Eye (tissue), 1 donor: ENCODE data around the gene ASIC3.

ENCODE experiments used
- DNase-seq: peaks from one replicate; pipeline ENCODE4 v3.0.0-alpha.2; 2015

ASIC3 gene

DNA sequence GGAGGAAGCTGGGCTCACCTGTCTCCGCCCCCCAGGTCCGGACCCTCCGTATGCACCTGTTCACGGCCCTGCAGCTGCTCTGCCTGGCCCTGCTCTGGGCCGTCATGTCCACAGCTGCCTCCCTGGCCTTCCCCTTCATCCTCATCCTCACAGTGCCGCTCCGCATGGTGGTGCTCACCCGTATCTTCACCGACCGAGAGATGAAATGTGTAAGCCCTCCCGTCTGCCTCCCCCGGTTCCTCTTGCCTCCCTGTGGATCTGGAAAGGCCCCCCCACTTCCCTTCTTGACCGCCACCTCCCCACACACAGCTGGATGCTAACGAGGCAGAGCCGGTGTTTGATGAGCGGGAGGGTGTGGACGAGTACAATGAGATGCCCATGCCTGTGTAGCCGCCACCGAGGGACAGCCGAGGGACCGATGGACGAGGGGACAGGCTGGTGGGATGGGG, 27.7 kb downstream of the ASIC3 start:
- DNase-seq: no peak

DNA sequence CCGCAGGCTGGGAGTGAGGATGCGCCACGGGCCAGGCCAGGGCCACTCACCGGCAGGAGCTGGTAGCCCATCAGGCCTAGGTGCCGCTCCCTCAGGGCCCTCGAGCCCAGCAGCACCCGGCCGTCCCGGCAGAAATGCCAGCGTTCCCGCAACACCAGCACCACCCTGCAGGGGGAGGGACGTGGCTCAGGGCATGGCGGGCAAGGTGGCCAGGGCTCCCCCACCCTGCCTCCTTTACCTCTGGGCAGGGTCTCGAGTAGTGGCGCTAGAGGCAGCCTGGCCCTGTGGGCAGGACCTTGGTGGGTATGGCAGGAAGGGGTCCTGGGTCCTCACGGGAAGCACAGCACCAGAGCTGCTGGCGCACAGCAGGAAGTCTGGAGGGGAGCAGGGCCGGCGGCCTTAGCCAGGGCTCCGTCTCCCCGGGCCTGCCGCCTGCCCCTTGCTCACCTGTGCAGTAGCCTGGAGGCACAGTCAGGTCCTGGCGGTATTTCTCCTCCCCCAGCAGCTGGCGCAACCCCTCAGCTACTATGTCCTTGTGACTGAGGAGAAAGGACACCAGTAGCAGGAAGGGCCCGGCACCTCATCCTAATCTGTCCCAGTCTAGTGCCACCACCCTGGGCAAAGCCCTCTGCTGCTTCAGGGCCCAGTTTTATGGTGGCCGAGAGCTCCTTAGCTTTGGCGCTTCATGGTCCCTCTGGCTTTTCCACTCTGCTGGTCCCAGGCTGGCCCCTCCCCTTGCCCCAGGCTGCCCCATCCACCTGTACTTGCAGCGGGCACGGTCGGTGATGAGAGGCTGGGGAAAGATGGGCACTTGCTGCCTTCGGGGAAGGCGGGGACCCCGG, 28.8 kb downstream of the ASIC3 start:
- DNase-seq: no peak

GRCh38 chr7:151077705-151078232, 29.4 kb downstream of the ASIC3 start:
- DNase-seq: no peak

DNA sequence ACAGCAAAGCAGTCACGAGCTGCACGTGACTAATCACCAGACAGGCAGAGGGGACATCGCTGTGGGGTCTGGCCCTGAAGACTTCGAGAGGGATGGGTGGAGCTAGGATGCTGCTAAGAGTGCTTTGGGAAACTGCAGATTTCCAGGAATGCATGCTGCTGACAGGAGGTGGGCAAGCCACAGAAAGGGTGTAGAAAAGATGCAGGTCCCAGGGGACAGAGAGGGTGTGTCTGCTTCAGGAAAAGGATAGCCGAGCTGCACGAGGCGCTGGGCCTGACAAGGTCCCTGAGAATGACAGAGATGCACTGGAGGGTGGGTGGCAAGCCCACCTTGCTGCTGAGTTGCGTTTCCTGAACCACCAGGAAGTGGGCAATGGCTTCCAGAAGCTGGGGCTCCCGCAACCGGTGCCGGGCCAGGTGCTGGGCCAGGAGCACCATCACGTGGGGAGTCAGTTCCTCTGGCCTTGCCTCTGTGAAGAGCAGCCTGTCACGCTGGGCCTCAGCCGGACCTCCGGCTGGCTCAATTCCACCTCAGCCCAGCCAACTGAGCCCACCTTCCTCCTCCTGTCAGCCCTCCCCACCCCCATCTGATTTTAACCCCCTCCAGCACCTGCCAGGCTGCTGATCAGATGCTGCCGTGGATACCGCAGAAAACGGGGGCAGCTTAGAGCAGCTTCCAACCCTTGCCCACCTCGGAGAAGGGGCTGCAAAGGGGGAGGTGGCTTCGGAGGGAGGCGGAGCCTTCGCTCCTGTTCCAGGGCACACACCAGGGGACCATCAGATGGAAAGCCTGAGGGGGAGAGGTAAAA, 30.1 kb downstream of the ASIC3 start:
- DNase-seq: peak; percentile 38

DNA sequence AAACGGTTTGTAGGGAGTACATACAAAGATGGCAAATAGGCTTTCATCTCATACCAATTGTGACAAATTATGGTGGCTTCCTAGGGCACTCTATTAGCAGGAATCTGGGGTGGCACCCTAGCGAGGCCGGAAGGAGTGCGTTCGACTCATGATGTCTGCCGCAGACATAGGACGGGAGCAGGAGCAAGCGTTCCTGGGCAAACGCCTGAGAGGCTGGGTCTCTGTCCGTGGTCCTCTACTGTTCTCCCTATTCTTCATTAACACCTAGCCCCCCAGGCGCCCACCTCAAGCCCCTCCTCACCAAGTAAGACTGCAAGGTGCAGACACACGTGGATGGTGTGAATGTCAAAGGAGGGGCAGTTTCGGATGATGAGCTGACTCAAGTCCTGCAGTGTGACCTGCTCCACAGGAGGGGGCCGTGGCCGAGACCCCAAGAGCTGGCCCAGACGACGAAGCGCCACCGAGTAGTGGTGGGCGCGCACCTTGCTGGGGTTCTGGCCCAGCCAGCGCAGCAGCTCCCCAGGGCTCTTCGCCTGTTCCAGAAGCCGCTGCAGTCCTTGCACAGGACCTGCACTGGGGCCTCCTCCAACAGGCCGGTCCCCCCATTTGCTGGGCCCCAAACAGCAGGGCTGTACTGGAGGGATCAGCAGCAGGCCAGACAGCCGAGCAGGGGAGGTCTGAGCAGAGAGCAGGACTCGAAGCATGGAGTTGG, 31.0 kb downstream of the ASIC3 start:
- no peak for DNase-seq

DNA sequence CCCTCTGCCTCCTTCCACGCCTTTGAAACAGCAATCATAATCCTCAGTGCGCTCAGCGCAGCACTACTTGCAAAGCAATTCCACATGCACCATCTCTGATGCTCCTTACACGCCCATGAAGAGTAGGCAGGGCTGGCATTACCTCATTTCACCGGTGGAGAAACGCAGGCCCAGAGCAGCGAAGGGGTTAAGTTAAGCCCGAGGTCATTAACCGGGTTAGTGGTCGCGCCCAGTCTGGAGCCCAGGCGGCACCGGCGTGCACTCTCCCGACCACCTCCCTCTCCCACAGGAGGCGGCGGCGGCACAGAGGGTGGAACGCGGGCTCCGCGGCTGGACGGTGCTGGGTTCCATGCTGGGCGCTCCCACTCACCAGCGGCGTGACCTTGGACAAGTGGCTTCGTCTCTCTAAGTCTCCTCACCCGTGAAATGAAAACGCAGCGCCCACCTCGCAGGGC, 31.8 kb downstream of the ASIC3 start:
- peak; percentile 60 for DNase-seq

GRCh38 chr7:151080522-151081169, 32.3 kb downstream of the ASIC3 start, which contains the start of gene FASTK:
Gene FASTK, minus strand, starts transcription at chr7:151080809. Its CDS starts 43 bp downstream, at chr7:151080766.
- DNase-seq: peak; percentile 95

DNA sequence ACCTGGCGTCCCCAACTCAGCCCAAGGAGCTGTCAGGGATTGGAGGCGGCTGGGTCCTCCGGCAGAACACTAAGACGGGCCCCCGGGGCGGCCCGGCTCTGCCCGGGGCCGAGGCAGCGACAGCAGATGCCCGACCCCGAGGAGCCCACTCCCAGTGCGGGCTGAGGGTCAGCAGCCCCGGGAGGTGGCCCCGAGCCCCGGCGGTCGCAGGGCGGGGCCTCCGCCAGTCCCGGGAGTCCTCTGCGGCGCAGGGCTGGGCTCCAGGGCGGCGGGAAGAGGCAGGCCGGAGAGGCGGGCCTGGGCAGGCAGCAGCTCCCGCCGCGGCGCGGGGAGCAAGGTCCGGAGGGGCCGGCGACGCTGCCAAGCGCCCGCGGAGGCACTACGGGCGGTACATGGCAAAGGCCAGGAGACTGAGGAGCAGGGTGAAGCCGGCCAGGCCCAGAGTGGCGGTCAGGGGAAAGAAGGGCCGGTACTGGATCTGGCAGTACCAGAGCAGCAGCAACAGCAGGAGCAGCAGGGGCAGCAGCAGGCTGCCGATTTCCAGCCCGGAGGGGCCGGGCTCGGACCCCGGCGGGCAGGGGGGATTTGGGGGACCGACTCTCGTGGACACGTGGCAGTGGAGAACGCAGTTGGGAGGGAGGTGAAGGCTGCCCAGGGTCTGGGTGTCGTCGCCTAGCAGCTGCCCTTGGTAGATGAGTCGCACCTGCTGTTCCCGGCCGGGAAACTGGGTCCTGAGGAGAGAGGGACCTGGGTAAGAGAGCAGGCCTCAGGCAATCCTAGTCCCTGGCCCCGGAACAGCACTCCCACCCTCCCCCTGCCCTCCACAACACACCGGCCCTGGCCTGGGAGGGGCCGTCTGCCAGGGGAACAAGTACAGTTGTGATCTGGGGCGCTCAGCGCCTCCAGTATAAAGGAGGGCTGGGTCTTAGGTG, 33.1 kb downstream of the ASIC3 start:
- DNase-seq: peak; percentile 45

GRCh38 chr7:151082141-151083070, 34.1 kb downstream of the ASIC3 start:
- no peak for DNase-seq

DNA sequence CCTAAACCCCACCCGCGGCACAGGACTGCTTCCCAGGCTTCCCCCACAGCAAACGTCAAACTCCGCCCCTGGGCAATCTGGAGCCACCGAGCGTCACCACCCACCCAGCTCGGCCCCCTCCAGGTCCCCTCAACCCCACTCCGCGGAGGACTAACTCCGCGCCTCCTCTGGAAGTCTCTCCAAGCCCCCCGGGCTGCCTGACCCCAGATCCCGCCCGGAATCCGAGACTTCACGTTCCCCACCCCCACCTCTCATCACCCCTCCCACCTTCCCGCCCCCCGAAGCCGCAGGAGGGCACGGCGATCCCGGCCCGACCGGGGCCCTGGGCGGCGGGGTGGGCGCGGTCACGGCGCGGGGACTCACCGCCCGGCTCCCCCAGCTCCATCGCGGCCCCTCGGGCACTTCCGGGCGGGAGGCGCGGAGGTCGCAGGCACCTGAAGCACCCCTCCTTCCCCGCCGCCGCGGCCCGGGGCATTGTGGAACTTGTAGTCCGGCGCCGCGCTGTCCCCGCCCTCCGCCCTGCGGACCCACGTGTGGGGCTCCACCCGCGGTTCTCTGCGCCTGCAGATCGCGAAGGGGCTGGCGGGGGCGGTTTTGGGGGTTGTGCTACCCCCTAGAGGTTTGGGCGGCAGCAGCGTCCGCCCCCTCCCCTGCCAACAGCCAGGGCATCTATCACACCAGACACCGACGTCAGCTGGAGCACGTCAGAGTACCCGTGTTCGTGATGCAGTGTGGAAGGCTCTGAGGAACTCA, 34.9 kb downstream of the ASIC3 start, which contains the start of gene TMUB1:
Gene TMUB1 (minus strand): TSS at position 423 of the 753 bp plus-strand sequence. CDS start 930 bp downstream, outside the sequence.
- peak; percentile 85 for DNase-seq

DNA sequence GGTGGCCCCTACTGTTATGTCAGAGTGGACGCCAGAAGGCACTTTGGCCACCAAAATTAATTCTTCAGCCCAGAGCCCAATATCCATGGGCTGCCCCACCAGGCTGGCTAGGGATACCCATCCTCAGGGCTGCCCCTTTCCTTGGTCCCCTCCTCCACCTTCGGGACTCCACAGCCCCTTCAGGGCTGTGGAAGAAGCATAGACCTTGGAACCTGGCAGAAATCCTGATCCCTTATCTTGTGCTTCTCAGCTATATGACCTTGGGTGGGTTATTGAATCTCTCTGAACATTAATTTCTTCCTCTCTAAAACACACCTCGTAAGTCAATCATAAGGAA, 35.5 kb downstream of the ASIC3 start:
- DNase-seq: peak; percentile 26

GRCh38 chr7:151085329-151085690, 37.0 kb downstream of the ASIC3 start:
- DNase-seq: no peak

DNA sequence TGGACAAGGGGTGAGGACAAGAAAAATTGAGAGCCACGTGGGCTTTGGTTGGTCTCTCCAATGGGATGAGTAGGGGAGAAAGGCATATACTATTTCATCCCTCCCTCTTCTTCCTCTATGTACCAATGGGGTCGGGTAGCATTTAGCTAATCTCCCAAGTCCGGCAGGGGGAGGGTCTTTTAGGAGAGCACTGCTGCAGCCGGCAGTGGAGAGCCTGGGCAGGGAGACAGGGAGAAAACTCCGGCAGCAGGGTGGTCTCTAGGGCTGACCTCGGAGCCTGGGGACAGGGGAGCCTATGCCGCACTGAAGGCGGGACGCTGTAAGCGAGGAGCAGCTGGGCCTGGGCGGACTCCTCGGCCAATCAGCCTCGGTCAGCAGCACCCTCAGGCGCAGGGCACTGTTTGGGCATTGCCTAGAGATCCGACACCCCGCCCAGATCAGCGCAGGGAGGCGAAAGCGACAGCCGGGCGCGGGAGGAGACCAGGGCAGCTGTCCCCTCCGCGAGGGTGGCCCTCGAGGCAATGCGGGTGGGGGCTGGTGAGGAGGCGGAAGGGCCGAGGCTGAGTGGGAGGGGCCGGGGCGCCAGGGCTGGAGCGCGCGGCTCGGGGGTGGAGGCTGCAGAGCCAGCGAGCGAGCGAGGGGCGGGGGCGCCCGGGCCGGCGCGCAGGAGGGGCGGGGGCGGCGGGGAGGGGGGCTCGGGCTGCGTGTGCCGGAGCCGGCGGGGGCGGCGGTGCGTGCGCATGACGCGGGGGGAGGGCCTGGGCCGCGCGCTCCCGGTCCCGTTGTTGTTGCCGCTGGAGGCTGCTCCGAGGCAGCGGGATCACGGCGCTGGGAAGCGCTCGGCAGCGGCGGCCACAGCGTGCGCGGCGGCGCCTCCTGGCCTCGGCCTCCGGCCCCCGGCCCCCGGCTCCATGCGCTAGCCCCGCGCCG, 37.6 kb downstream of the ASIC3 start, which contains the start of gene AGAP3:
Gene AGAP3 (plus strand): TSS at position 785 of the 930 bp plus-strand sequence. CDS start 267 bp downstream, outside the sequence.
- DNase-seq: peak; percentile 93

DNA sequence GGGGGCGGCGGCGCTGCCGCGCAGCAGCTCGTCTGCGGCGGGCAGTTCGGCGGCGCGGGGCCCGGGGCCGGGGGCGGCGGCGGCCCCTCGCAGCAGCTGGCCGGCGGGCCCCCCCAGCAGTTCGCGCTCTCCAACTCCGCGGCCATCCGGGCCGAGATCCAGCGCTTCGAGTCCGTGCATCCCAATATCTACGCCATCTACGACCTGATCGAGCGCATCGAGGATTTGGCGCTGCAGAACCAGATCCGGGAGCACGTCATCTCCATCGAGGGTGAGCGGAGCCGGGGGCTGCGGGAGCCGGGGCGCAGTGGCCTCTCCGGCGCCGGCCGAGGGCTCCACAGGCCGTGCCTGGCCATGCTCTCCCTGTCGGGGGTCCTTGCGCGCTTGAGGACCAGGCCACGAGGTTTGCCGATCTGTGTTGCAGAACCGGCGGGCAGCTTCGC, 38.5 kb downstream of the ASIC3 start:
- no peak for DNase-seq

- DNase-seq: peak; percentile 80
Measured at GRCh38 chr7:151087245-151088018, 39.1 kb downstream of the ASIC3 start.

DNA sequence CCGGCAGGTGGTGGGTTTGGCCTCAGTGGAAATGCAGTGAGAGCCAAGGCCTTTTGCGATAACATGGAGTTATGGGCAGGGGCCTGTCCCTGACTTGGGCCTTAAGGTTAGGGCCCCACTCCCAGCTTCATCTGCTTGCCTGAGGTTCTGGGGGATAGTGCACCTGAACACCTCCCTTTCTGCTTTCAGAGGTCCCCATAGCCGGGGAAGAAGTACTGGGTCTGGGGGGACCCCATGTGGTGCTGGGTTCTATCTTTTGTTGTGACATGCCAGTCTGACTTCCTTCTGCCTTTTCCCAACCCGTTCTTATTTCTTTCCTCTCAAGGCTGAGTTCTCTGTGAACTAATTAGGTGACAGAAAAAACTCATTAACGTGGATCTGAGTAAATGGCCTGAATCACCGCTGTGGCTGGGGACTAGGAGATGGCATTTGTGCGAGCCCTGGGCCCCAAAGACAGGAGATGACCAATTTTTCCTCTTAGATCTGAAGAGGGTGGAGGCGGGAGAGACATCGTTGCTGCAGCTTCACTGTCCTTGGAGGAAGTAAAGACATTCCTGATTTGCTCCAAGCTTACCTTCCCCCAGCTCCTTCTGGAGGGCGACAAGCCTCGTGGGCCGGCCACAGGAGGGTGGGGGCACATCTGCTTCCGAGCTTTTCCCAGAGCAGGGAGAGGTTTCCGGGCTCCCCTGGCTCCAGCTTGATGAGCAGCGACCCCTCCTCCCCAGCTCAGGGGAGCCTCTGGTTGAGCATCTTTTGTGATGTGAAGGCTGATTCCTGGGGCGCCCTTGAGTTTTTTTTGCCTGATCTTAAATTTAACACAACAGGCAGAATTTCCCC, 39.9 kb downstream of the ASIC3 start:
- DNase-seq: peak; percentile 59
